Stimulated activated CD8-positive, alpha-beta memory T cell treated with anti-CD3 and anti-CD28 coated beads, Interleukin-7, amount 100 ng/mL, for 1 hour (primary cell): ENCODE measurements around the gene SLC30A10.
"Not testable (repeated sequence)": the region's sequence is repeated elsewhere in the genome, so short reads cannot be mapped to it uniquely, and the experiment has no call there.

Experiments used
- DNase-seq, 2 donors: peaks; one replicate each; pipeline ENCODE4 v3.0.0-alpha.2; 2020; ENCODE audit warnings: low read depth in 2 of 2

SLC30A10 gene

DNA sequence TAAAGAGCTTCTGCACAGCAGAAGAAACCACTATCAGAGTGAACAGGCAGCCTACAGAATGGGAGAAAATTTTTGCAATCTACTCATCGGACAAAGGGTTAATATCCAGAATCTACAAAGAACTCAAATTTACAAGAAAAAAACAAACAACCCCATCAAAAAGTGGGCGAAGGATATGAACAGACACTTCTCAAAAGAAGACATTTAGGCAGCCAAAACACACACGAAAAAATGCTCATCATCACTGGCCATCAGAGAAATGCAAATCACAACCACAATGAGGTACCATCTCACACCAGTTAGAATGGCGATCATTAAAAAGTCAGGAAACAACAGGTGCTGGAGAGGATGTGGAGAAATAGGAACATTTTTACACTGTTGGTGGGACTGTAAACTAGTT is 36.5 kb downstream of the SLC30A10 start:
- not testable (repeated sequence) for DNase-seq

GRCh38 chr1:219888667-219889066 is 39.7 kb downstream of the SLC30A10 start:
- DNase-seq, result not testable (repeated sequence)

GRCh38 chr1:219885680-219886079 is 42.7 kb downstream of the SLC30A10 start:
- DNase-seq, result no peak

GRCh38 chr1:219883400-219884332 is 44.7 kb downstream of the SLC30A10 start:
- DNase-seq, result no peak

- no peak for DNase-seq
Measured at GRCh38 chr1:219882755-219883154, 45.6 kb downstream of the SLC30A10 start.

DNA sequence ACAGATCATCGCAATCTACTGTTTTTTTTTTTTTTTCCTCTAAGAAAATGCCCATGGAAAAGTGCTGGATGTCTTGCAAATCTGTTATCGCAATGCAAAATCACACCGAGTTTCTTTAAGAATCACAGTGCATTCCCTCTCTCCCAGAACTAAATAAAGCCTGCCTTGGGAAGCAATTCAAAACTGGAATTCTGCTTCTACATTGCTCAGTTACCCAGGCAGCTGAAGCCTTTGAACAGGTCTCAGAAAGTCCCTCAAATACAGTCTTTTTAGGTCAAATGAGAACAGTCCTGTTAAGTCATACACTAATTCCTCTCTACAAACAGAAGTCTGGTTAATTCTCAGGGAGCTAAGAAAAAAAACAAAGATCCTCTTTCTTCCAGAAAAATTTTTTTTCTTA is 46.3 kb downstream of the SLC30A10 start:
- no peak for DNase-seq

DNA sequence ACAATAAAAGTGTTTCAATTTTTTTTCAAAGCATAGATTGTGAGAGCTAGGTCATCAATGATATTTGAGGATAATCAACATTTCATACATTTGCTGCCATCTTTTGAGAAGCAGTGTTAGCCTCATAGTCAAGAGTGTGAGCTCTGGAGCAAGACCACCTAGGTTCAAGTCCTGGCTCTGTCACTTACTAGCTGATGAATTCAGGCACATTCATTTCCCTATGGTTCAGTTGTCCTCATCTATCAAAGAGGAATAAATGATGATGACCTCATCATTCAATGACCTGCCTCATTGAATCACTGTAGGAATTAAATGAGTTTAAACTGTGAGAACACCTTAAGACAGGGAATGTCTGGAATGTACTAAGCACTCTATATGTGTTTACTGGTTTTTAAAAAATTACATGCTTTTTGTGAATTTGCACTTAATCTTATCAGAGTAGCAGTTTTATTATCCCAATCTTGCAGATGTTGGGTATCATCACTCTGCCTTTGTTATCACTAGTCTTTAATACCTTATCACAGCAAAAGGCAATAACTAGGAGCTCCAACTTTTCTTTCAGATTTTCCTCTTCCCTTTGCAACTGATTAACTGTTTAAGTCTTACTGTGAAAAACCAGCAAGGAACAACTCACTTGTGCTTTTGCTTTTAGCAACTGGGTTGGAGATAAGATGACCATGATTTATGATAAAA is 47.4 kb downstream of the SLC30A10 start:
- DNase-seq, result no peak

DNA sequence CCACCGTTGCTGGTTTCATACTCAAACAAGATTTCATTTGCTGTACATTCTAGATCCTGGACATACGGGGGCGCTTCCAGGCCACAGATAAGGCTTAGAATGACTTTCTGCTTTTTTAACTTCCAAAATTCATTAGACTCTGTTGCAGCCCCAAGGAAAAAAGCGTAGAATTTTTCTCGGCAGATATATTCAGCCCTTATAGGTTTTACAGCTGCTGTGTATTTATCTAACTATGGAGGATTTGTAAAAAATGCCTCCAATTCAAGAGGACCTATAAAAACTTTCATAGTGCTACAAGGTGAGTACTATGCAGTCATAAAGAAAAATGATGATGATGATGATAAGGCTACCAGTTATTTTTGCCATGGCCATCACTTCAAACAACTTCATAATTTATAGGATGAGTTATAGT is 51.6 kb downstream of the SLC30A10 start:
- DNase-seq, result no peak

DNA sequence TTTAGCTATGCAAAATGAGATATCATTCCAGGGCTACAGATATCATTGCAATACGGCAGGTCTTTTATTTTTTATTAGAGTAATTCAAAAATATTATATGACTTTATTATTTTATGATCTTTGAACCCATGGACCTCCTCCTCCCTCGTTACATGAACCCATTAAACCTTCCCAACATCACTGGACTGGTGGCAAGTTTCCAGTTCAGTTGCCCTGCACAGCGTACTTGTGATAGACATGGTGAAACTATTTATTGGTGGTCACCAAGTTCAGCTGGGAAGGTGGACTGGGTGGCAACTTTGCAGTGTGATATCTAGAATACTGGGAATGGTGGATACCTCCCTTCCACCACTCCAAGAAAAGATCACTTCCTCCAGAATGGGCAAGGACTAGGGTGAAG is 52.5 kb downstream of the SLC30A10 start:
- DNase-seq, result no peak

DNA sequence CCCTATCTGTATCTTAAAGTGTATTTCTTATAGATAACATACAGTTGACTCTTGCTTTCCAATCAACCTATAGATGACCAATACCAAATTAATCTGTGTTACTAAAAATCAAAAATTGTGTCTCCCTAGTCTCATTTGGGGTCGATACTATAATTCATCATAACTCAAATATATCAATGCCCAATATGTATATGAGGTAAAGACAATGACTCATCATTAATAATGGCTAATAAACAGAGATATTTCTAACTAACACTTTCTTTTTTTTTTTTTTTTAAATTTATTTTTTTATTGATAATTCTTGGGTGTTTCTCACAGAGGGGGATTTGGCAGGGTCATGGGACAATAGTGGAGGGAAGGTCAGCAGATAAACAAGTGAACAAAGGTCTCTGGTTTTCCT is 55.8 kb downstream of the SLC30A10 start:
- DNase-seq, result not testable (repeated sequence)

GRCh38 chr1:219871427-219872057 is 56.8 kb downstream of the SLC30A10 start:
- DNase-seq, result no peak

- not testable (repeated sequence) for DNase-seq
Measured at GRCh38 chr1:219868615-219869014, 59.7 kb downstream of the SLC30A10 start.
